Stimulated activated CD8-positive, alpha-beta memory T cell treated with anti-CD3 and anti-CD28 coated beads, Interleukin-15, amount 100 ng/mL, for 1 hour (primary cell): ENCODE measurements around the gene ARCN1.

Source experiments
- DNase-seq: peaks from one replicate; pipeline ENCODE4 v3.0.0-alpha.2; 2020; ENCODE audit warnings: low read depth

ARCN1 gene

DNA sequence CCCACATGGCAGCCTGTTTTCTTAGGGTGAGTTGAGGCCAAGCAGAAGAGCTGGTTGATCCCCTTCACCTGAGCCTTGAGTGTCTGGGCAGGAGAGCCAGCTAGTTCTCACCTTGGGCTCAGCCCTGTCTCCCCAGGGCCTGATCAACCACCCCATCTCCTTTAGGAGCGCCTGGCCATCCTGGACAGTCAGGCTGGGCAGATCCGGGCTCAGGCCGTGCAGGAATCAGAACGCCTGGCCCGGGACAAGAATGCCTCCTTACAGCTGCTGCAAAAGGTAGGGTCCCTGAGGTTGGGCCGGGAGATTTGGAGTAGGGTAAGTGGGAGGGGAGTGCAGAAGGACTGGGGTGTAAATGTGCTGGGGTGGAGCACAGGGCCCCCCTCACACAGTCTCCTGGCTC, 66.5 kb downstream of the ARCN1 start:
- DNase-seq: no peak

DNA sequence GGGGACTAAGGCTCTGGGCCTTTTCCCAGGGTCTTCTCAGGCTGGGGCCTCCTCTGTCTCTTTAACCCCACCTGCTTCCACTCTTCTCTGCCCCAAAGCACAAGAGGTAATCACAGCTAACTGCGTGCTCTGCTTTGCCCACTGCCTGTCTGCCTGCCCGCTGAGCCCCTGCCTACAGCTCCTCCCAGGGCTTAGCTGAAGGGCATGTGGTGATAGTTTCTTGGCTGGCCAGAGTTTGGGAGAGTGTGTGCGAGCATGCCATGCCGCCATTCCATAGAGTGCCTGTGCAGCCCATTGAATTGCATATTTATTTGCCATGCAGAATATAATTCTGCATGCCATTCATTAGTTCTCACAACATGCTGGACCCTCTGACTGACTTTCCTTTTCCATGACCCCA, 67.7 kb downstream of the ARCN1 start:
- no peak for DNase-seq

DNA sequence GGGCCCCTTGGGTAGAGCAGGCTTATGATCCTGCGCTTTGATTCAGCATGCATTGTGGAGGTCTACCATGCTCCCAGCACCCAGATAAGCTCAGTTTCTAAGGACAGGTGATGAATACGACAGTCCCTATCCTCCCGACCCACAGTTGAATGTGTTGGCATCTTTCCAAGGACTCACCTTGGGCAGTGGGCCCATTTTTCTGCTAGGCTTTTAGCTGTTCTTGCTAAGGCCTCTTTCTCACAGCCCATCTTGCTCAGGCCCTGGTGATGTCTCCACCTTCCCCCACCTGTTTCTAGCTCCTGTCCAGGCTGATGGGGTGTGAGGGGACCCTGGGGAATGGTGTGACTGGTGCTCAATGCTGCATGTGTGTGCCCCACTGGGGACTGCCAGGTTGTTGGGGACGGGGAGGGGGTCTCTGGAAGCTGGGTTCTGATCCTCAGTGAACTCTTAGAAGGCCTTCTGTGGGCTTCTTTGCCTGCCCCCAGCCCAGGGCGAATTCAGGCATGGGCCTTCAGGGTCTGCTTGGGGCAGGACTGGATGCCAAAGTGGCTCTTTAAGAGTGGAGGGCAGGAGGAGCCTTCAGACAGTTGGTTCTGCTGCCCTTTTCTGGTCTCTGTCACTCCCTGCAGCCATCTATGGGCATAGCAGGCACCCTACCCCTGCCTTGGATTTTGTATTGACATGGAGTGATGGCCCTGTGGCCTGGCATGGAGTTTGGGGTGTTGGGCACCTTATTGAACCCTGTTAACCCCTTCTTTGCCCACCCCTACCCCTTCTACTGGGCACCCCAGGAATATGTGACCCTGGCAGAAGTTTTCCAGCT, 68.3 kb downstream of the ARCN1 start:
- DNase-seq: no peak

DNA sequence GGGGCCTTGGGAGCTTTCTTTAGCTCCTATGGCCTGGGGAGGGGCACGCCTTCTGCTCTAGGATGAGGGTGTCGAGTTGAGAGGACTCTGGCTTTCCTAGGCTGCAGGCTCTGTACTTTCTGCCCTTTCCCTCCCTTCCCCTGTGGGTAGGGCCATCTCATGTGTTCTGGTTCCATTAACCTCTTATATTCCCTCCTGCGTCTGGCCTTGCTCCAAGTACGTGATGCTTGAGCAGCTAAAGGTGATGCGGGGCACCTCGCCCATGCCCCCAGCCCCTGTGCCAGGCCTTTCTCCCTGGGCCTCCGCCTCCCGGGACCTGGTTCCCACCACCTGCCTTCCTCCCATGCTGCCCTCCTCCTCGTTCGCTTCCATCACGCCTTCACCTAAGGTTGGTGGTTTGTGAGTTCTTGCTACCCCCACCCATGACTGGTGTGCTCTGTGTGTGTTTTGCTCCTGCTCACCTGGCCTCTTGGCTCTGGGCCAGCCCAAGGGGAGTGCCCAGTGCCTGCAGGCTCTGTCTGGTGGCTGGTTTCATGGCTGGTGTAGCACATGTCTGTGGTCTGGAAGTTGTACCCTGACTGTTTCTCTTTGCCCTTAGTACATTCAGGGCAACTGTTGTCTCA, 69.3 kb downstream of the ARCN1 start:
- no peak for DNase-seq

DNA sequence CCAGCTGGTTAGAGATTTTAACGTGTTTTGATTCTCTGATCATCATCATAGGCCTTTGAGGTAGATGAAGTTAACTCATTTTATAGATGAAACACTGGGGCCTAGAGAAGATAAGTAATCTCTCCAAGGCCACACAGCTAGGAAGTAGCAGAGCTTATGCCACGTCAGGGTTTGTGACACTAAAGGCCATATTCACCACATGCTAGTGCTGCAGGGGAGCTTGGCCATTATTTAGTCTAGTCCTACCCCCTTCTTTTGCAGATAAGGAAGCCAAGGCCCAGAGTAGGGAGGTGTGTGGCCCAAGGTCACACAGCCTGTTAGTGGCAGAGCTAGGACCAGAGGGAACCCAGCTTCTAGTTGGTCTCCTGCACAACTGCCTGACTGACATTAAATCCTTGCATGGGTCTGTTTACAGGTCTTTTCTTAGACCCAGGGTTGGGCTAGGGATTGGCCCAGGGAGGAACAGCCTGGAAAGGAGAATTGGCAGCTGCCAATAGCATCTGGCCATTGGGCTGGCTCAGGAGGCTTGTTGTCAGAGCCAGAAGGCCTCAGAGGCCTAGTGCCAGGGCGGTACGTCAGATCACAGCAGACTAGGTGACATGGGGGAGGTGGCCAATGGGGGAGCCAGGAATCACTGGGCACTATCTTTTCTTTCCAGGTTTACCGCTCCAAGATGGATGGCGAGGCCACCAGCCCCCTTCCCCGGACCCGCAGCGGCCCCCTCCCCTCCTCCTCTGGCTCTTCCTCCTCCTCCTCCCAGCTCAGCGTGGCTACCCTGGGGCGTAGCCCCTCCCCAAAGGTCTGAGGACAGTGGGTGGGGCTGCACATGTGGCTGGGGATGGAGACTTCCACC, 71.2 kb downstream of the ARCN1 start:
- DNase-seq: no peak

DNA sequence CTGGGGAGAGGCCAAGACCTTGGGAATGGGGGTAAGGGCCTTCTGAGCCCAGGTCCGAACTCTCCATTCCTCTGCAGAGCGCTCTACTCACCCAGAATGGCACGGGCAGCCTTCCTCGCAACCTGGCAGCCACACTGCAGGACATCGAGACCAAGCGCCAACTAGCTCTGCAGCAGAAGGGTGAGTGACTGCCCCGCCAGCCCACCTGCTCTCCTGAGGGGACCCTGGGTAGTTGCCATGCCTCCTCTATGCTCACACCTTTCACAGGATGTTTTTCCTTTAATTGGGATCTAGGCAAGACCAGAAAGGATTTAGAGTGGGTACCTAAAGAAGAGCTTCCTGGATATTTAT, 71.8 kb downstream of the ARCN1 start:
- DNase-seq: no peak

DNA sequence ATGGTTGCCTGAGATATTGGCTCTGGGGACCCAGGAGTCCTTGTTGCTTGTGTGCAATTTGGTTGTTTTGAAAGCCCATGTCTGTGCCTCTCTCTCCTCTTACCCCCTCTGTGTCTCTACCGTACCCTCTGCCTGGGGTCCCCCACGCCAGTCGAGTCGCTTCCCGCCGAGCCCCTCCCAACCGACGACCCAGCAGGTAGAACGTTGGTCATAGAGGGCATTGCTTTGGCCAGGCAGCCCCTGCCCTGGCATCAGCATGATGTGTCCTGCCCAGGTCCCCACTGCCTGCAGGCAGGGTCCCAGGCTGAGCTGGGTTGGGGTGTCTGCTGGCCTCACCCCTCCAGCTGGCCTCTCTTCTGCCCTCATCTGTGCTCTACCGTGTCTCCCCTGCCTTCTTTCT, 72.3 kb downstream of the ARCN1 start:
- no peak for DNase-seq

DNA sequence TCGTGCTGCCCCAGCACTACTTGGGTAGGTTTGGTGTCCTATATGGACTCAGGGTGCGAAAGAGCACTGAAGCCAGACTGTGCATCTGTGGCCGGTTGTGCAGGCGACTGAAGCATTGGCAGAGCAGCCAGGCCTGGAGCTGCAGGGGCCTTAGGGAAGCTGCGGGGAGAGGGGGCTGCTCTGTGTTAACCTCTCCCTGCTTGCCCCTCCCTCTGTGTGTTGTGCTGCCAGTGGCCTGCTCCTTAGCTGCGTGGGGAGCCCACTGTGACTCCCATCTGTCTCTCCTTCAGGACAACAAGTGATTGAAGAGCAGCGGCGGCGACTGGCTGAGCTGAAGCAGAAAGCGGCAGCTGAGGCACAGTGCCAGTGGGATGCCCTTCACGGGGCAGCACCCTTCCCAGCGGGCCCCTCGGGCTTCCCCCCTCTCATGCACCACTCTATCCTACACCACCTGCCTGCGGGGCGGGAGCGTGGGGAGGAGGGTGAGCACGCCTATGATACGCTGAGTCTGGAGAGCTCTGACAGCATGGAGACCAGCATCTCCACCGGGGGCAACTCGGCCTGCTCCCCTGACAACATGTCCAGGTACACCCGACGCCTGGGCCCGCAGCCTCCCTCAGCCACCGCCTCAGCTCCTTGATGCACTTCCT, 73.0 kb downstream of the ARCN1 start:
- no peak for DNase-seq

DNA sequence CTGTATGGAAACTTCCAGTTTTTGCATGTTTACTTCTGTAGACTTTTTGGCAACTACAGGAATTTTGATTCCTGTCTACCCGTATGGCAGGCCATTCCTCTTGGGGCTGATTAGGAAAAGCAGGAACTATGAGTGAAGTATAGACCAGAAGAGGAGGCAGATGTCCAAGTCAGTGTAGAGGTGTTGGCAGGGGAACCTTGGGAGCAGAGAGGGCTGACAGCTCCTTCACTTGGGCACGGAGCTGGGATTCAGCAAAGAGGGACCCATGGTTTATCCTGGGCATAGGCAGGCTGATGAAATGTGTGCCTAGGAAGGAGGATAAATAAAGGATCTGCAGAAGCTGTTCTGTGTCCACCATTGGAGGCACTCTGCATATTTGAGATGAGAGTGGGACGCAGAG, 74.2 kb downstream of the ARCN1 start:
- no peak for DNase-seq

DNA sequence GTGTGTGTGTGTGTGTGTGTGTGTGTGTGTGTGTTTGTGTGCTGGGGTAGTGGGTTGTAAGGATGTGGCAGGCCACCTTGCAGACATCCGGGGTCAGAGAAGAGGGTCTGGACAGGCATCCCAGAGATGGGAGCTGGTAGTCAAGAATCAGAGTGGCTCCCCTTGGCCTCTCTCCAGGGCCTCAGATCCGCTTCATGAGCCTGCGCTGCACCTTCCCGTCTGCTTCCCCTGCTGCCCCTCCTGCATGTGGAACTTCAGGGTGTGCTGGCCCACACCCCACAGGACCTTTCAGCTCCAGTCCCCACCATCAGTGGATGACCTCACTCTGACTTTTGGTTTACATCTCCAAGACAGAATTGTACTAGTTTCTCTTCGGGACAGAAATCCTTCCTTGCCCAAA, 76.1 kb downstream of the ARCN1 start:
- DNase-seq: no peak

DNA sequence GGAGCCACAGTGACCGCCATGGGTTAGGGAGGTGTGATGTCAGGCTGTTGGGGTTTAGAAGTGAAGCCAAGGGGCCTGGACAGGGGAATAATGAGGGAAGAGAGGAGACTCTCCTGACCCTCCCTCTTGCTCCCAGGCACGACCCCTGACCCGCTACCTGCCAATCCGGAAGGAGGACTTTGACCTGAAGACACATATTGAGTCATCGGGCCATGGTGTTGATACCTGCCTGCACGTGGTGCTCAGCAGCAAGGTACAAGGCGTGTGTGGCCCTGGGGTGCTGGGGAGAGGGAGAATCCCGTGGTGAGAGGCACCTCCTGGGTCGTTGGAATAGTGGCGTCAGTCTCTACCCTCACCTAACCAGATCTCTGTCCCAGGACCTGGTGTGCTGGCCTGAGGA, 77.7 kb downstream of the ARCN1 start:
- no peak for DNase-seq

DNA sequence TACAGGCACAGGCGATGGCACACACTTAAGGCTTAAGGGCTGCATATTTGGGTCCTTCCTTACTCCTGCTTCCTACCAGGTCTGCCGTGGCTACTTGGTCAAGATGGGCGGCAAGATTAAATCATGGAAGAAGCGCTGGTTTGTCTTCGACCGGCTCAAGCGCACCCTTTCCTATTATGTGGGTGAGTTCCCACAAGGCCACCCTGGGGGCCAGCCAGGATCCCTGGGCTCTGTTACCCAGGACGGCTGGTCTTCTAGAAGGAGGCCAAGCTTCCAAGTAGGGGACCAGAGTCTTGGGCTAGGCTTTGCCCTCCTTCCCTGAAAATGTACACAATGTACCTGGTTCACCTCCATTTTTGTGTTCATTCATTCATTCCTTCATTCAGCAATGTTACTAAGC, 78.2 kb downstream of the ARCN1 start:
- no peak for DNase-seq

DNA sequence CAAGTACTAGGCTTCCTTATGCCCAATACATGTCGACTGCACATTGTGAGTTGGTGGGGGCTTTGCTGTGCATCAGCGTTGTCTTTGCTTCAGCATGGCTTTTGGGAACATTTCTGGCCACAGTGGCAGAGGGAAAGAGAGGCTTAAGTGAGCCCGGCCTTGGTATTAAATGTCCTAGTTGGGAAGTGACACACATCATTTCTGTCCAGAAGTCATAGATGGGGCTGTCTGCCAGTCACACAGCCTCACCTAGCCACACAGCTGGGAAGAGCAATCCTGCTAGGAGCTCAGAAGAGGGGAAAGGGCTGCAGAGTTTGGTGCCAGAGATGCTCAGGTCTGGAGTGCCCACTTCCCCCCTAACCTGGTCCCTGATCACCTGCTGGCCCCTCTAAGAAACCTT, 79.6 kb downstream of the ARCN1 start:
- no peak for DNase-seq
